Astrocyte (in vitro differentiated cells and primary cell): ENCODE measurements around the gene ELF1. TPM values are rescaled to one million over a fixed set of nuclear protein-coding genes. Genes with fewer than 3 reads are reported as not detected.

Source experiments
- DNase-seq: peaks from one replicate; pipeline ENCODE4 v3.0.0-alpha.2; 2010; ENCODE audit warnings: low read depth
- FAIRE-seq: peaks from 2 replicates; lab custom pipeline; 2011; peaks lifted over from hg19 to GRCh38; lab: Jason Lieb, UNC
- H2AFZ ChIP-seq: 2 replicates; pipeline ENCODE4 v1.6.0; 2012; ENCODE audit warnings: low read depth, low read length, inconsistent platforms
- H3K27ac ChIP-seq: 2 replicates; pipeline ENCODE4 v1.5.1; 2011; ENCODE audit warnings: low read depth, low read length, inconsistent platforms
- H3K27me3 ChIP-seq: 2 replicates; pipeline ENCODE4 v1.6.0; 2011; ENCODE audit warnings: low read length, inconsistent platforms; ENCODE audit not compliant: insufficient read depth
- H3K36me3 ChIP-seq: 2 replicates; pipeline ENCODE4 v1.5.1; 2011; ENCODE audit warnings: low read length, inconsistent platforms; ENCODE audit not compliant: insufficient read depth
- H3K4me1 ChIP-seq: 2 replicates; pipeline ENCODE4 v1.5.1; 2011; ENCODE audit warnings: low read length, inconsistent platforms; ENCODE audit not compliant: insufficient read depth
- H3K4me2 ChIP-seq: 2 replicates; pipeline ENCODE4 v1.6.0; 2012; ENCODE audit warnings: low read length, inconsistent platforms
- H3K4me3 ChIP-seq: 2 replicates; pipeline ENCODE4 v1.5.1; 2011; ENCODE audit warnings: low read depth, mild to moderate bottlenecking, low read length, inconsistent platforms; ENCODE audit not compliant: insufficient read depth
- H3K79me2 ChIP-seq: 2 replicates; pipeline ENCODE4 v1.6.0; 2012; ENCODE audit warnings: mild to moderate bottlenecking, low read length, inconsistent platforms; ENCODE audit not compliant: insufficient read depth
- H3K9ac ChIP-seq: 2 replicates; pipeline ENCODE4 v1.6.0; 2012; ENCODE audit warnings: mild to moderate bottlenecking, low read length, inconsistent platforms
- H3K9me3 ChIP-seq: 2 replicates; pipeline ENCODE4 v1.5.1; 2012; ENCODE audit warnings: low read depth, mild to moderate bottlenecking, low read length, inconsistent platforms; ENCODE audit not compliant: insufficient read depth
- H4K20me1 ChIP-seq: 2 replicates; pipeline ENCODE4 v1.6.0; 2012; ENCODE audit warnings: low read length, inconsistent platforms; ENCODE audit not compliant: insufficient read depth
- H3K27ac Mint-ChIP-seq: one replicate; pipeline ENCODE4 v1.8.0; 2021; ENCODE audit warnings: mild to moderate bottlenecking, mixed read lengths; ENCODE audit not compliant: unreplicated experiment
- H3K27me3 Mint-ChIP-seq: one replicate; pipeline ENCODE4 v1.8.0; 2021; ENCODE audit warnings: low read depth, mixed read lengths; ENCODE audit not compliant: unreplicated experiment
- H3K36me3 Mint-ChIP-seq: one replicate; pipeline ENCODE4 v1.8.0; 2021; ENCODE audit warnings: low read depth, mixed read lengths; ENCODE audit not compliant: unreplicated experiment
- H3K4me1 Mint-ChIP-seq: one replicate; pipeline ENCODE4 v1.8.0; 2021; ENCODE audit warnings: low read depth, mixed read lengths; ENCODE audit not compliant: unreplicated experiment
- H3K4me3 Mint-ChIP-seq: one replicate; pipeline ENCODE4 v1.8.0; 2021; ENCODE audit warnings: mild to moderate bottlenecking, moderate library complexity, mixed read lengths; ENCODE audit not compliant: unreplicated experiment
- H3K9me3 Mint-ChIP-seq: one replicate; pipeline ENCODE4 v1.8.0; 2021; ENCODE audit warnings: mild to moderate bottlenecking, mixed read lengths; ENCODE audit not compliant: unreplicated experiment
- EZH2 ChIP-seq: IDR thresholded peaks from 2 replicates; pipeline ENCODE4 v1.6.1; 2012; ENCODE audit warnings: mild to moderate bottlenecking, low read length, inconsistent platforms; ENCODE audit not compliant: insufficient read depth
- total RNA-seq: library from RNA; stranded (reverse); gene quantifications from 2 replicates; pipeline ENCODE4 v1.2.1, GENCODE V29; 2021
- TF ChIP-seq, protein P1 (sequence below): IDR thresholded peaks from 2 replicates; pipeline ENCODE4 v1.5.1; 2011; ENCODE audit warnings: low read depth, mild to moderate bottlenecking, inconsistent platforms, low read length, moderate library complexity; ENCODE audit not compliant: insufficient read depth

ELF1 gene
- total RNA-seq, 1 donor from 2014 or later = 75.1 TPM

GRCh38 chr13:40970803-40971202, 48.3 kb downstream of the ELF1 start:
- Histone ChIP-seq H4K20me1 (peaks cover 51% of the 10 kb centered on the region), H3K9me3 (no peaks in the 10 kb centered on the region), H3K4me1 (no peaks in the 10 kb centered on the region), H2AFZ (no peak overlapping the region), H3K36me3 (no peaks in the 10 kb centered on the region), H3K4me2 (no peak overlapping the region), H3K79me2 (peaks cover 29% of the 10 kb centered on the region), H3K4me3 (no peak overlapping the region), H3K9ac (no peak overlapping the region), H3K27ac (no peak overlapping the region), H3K27me3 (no peaks in the 10 kb centered on the region)
- Mint-ChIP-seq H3K27ac (no peak overlapping the region), H3K4me1 (peaks cover 36% of the 10 kb centered on the region), H3K4me3 (no peak overlapping the region), H3K27me3 (no peaks in the 10 kb centered on the region), H3K36me3 (no peaks in the 10 kb centered on the region), H3K9me3 (no peaks in the 10 kb centered on the region)
- TF ChIP-seq, protein P1, sequence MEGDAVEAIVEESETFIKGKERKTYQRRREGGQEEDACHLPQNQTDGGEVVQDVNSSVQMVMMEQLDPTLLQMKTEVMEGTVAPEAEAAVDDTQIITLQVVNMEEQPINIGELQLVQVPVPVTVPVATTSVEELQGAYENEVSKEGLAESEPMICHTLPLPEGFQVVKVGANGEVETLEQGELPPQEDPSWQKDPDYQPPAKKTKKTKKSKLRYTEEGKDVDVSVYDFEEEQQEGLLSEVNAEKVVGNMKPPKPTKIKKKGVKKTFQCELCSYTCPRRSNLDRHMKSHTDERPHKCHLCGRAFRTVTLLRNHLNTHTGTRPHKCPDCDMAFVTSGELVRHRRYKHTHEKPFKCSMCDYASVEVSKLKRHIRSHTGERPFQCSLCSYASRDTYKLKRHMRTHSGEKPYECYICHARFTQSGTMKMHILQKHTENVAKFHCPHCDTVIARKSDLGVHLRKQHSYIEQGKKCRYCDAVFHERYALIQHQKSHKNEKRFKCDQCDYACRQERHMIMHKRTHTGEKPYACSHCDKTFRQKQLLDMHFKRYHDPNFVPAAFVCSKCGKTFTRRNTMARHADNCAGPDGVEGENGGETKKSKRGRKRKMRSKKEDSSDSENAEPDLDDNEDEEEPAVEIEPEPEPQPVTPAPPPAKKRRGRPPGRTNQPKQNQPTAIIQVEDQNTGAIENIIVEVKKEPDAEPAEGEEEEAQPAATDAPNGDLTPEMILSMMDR = no peak
- no peak for TF ChIP-seq EZH2
- no peak for DNase-seq
- FAIRE-seq = no peak

GRCh38 chr13:40969169-40969901, 49.8 kb downstream of the ELF1 start:
- no peak overlapping the region for H3K9ac ChIP-seq
- no peaks in the 10 kb centered on the region for H3K27me3 Mint-ChIP-seq
- no peak overlapping the region for H3K4me3 Mint-ChIP-seq
- FAIRE-seq = peak; percentile 41
- H2AFZ ChIP-seq = no peak overlapping the region
- no peaks in the 10 kb centered on the region for H3K27me3 ChIP-seq
- no peaks in the 10 kb centered on the region for H3K9me3 Mint-ChIP-seq
- H3K4me3 ChIP-seq = no peak overlapping the region
- peaks cover 54% of the 10 kb centered on the region for H4K20me1 ChIP-seq
- H3K4me2 ChIP-seq = no peak overlapping the region
- H3K36me3 ChIP-seq = no peaks in the 10 kb centered on the region
- H3K27ac Mint-ChIP-seq = no peak overlapping the region
- H3K9me3 ChIP-seq = no peaks in the 10 kb centered on the region
- H3K36me3 Mint-ChIP-seq = no peaks in the 10 kb centered on the region
- H3K4me1 ChIP-seq = no peaks in the 10 kb centered on the region
- H3K4me1 Mint-ChIP-seq = peaks cover 31% of the 10 kb centered on the region
- no peak overlapping the region for H3K27ac ChIP-seq
- TF ChIP-seq, protein P1 = no peak
- no peak for TF ChIP-seq EZH2
- DNase-seq = no peak
- peaks cover 36% of the 10 kb centered on the region for H3K79me2 ChIP-seq

GRCh38 chr13:40968416-40969000, 50.6 kb downstream of the ELF1 start:
- peaks cover 31% of the 10 kb centered on the region for H3K79me2 ChIP-seq
- Mint-ChIP-seq H3K4me3 (no peak overlapping the region), H3K4me1 (peaks cover 32% of the 10 kb centered on the region), H3K9me3 (no peaks in the 10 kb centered on the region), H3K27me3 (no peaks in the 10 kb centered on the region), H3K36me3 (no peaks in the 10 kb centered on the region), H3K27ac (no peak overlapping the region)
- no peak overlapping the region for H3K4me2 ChIP-seq
- DNase-seq (no peak), FAIRE-seq (no peak)
- H2AFZ ChIP-seq = no peak overlapping the region
- peaks cover 53% of the 10 kb centered on the region for H4K20me1 ChIP-seq
- H3K27me3 ChIP-seq = no peaks in the 10 kb centered on the region
- H3K4me1 ChIP-seq = no peaks in the 10 kb centered on the region
- TF ChIP-seq, protein P1 = no peak
- TF ChIP-seq EZH2 = no peak
- H3K9ac ChIP-seq = no peak overlapping the region
- H3K27ac ChIP-seq = no peak overlapping the region
- H3K9me3 ChIP-seq = no peaks in the 10 kb centered on the region
- no peaks in the 10 kb centered on the region for H3K36me3 ChIP-seq
- H3K4me3 ChIP-seq = no peak overlapping the region
